ENCODE measurements around the gene GNAI2.
A peak's percentile ranks its signal among the peaks of the same experiment; 100 is the strongest.
"Not testable (repeated sequence)": the region's sequence is repeated elsewhere in the genome, so short reads cannot be mapped to it uniquely, and the experiment has no call there.

Gene GNAI2

GRCh38 chr3:50254577-50255250 lies 18.7 kb downstream of the GNAI2 start:
- H3K4me1 ChIP-seq (ENCODE audit: insufficient read depth, low read length), result peaks cover 6% of the 10 kb centered on the region
- H3K4me3 ChIP-seq (ENCODE audit: low read length), result no peak overlapping the region
- H3K27me3 ChIP-seq (ENCODE audit: insufficient read depth, low read length), result no peaks in the 10 kb centered on the region
- H3K36me3 ChIP-seq (ENCODE audit: insufficient read depth, low read depth, low read length), result peaks cover 57% of the 10 kb centered on the region
- H3K9ac ChIP-seq (ENCODE audit: low read depth, low read length), result no peak overlapping the region
- H3K27ac ChIP-seq (ENCODE audit: low read length), result no peak overlapping the region
- no peaks in the 10 kb centered on the region for H3K9me3 ChIP-seq (ENCODE audit: insufficient read depth, low read depth, low read length)

GRCh38 chr3:50255251-50255615 lies 19.2 kb downstream of the GNAI2 start:
- Histone ChIP-seq H3K4me1 (ENCODE audit: insufficient read depth, low read length) (peaks cover 6% of the 10 kb centered on the region), H3K27ac (ENCODE audit: low read length) (no peak overlapping the region), H3K36me3 (ENCODE audit: insufficient read depth, low read depth, low read length) (peaks cover 57% of the 10 kb centered on the region), H3K9me3 (ENCODE audit: insufficient read depth, low read depth, low read length) (no peaks in the 10 kb centered on the region), H3K9ac (ENCODE audit: low read depth, low read length) (no peak overlapping the region), H3K27me3 (ENCODE audit: insufficient read depth, low read length) (no peaks in the 10 kb centered on the region), H3K4me3 (ENCODE audit: low read length) (no peak overlapping the region)

GRCh38 chr3:50256978-50257890 lies 21.2 kb downstream of the GNAI2 start:
- H3K4me1 ChIP-seq (ENCODE audit: insufficient read depth, low read length), result peaks cover 19% of the 10 kb centered on the region
- H3K4me3 ChIP-seq (ENCODE audit: low read length), result no peak overlapping the region
- no peaks in the 10 kb centered on the region for H3K9me3 ChIP-seq (ENCODE audit: insufficient read depth, low read depth, low read length)
- no peaks in the 10 kb centered on the region for H3K27me3 ChIP-seq (ENCODE audit: insufficient read depth, low read length)
- no peak overlapping the region for H3K9ac ChIP-seq (ENCODE audit: low read depth, low read length)
- no peak overlapping the region for H3K27ac ChIP-seq (ENCODE audit: low read length)
- peaks cover 52% of the 10 kb centered on the region for H3K36me3 ChIP-seq (ENCODE audit: insufficient read depth, low read depth, low read length)

GRCh38 chr3:50258029-50258680 lies 22.2 kb downstream of the GNAI2 start:
- H3K27ac ChIP-seq (ENCODE audit: low read length), result no peak overlapping the region
- peaks cover 19% of the 10 kb centered on the region for H3K4me1 ChIP-seq (ENCODE audit: insufficient read depth, low read length)
- H3K27me3 ChIP-seq (ENCODE audit: insufficient read depth, low read length), result no peaks in the 10 kb centered on the region
- peaks cover 43% of the 10 kb centered on the region for H3K36me3 ChIP-seq (ENCODE audit: insufficient read depth, low read depth, low read length)
- H3K9me3 ChIP-seq (ENCODE audit: insufficient read depth, low read depth, low read length), result no peaks in the 10 kb centered on the region
- peak overlapping the region; percentile 21; the same call in 1 of the 2 replicates for H3K9ac ChIP-seq (ENCODE audit: low read depth, low read length)
- no peak overlapping the region for H3K4me3 ChIP-seq (ENCODE audit: low read length)

GRCh38 chr3:50258979-50259378 lies 23.0 kb downstream of the GNAI2 start:
- no peaks in the 10 kb centered on the region for H3K9me3 ChIP-seq (ENCODE audit: insufficient read depth, low read depth, low read length)
- H3K27me3 ChIP-seq (ENCODE audit: insufficient read depth, low read length), result no peaks in the 10 kb centered on the region
- no peak overlapping the region for H3K27ac ChIP-seq (ENCODE audit: low read length)
- peaks cover 19% of the 10 kb centered on the region for H3K4me1 ChIP-seq (ENCODE audit: insufficient read depth, low read length)
- peaks cover 37% of the 10 kb centered on the region for H3K36me3 ChIP-seq (ENCODE audit: insufficient read depth, low read depth, low read length)
- no peak overlapping the region for H3K4me3 ChIP-seq (ENCODE audit: low read length)
- H3K9ac ChIP-seq (ENCODE audit: low read depth, low read length), result no peak overlapping the region

GRCh38 chr3:50259432-50260026 lies 23.5 kb downstream of the GNAI2 start:
- H3K4me1 ChIP-seq (ENCODE audit: insufficient read depth, low read length), result peaks cover 21% of the 10 kb centered on the region
- no peaks in the 10 kb centered on the region for H3K9me3 ChIP-seq (ENCODE audit: insufficient read depth, low read depth, low read length)
- H3K27me3 ChIP-seq (ENCODE audit: insufficient read depth, low read length), result no peaks in the 10 kb centered on the region
- H3K9ac ChIP-seq (ENCODE audit: low read depth, low read length), result peak overlapping the region; percentile 46; the same call in 1 of the 2 replicates
- no peak overlapping the region for H3K4me3 ChIP-seq (ENCODE audit: low read length)
- no peak overlapping the region for H3K27ac ChIP-seq (ENCODE audit: low read length)
- H3K36me3 ChIP-seq (ENCODE audit: insufficient read depth, low read depth, low read length), result peaks cover 32% of the 10 kb centered on the region

- Histone ChIP-seq H3K9me3 (ENCODE audit: insufficient read depth, low read depth, low read length) (no peaks in the 10 kb centered on the region), H3K4me3 (ENCODE audit: low read length) (peak overlapping the region; percentile 56; the same call in 1 of the 2 replicates), H3K27me3 (ENCODE audit: insufficient read depth, low read length) (no peaks in the 10 kb centered on the region), H3K27ac (ENCODE audit: low read length) (peak overlapping the region; percentile 40), H3K36me3 (ENCODE audit: insufficient read depth, low read depth, low read length) (peaks cover 30% of the 10 kb centered on the region), H3K4me1 (ENCODE audit: insufficient read depth, low read length) (peaks cover 22% of the 10 kb centered on the region), H3K9ac (ENCODE audit: low read depth, low read length) (peak overlapping the region; percentile 83)
Measured at GRCh38 chr3:50260027-50260941, 24.3 kb downstream of the GNAI2 start.

GRCh38 chr3:50260942-50261441 lies 25.0 kb downstream of the GNAI2 start:
- peaks cover 24% of the 10 kb centered on the region for H3K4me1 ChIP-seq (ENCODE audit: insufficient read depth, low read length)
- peaks cover 27% of the 10 kb centered on the region for H3K36me3 ChIP-seq (ENCODE audit: insufficient read depth, low read depth, low read length)
- peak overlapping the region; percentile 83; the same call in 1 of the 2 replicates for H3K9ac ChIP-seq (ENCODE audit: low read depth, low read length)
- no peaks in the 10 kb centered on the region for H3K9me3 ChIP-seq (ENCODE audit: insufficient read depth, low read depth, low read length)
- peak overlapping the region; percentile 56; the same call in 1 of the 2 replicates for H3K4me3 ChIP-seq (ENCODE audit: low read length)
- H3K27ac ChIP-seq (ENCODE audit: low read length), result peak overlapping the region; percentile 40
- H3K27me3 ChIP-seq (ENCODE audit: insufficient read depth, low read length), result no peaks in the 10 kb centered on the region

- Histone ChIP-seq H3K36me3 (ENCODE audit: insufficient read depth, low read depth, low read length) (peaks cover 22% of the 10 kb centered on the region), H3K9ac (ENCODE audit: low read depth, low read length) (peak overlapping the region; percentile 83; the same call in 1 of the 2 replicates), H3K4me3 (ENCODE audit: low read length) (no peak overlapping the region; the same call in 1 of the 2 replicates), H3K4me1 (ENCODE audit: insufficient read depth, low read length) (peaks cover 24% of the 10 kb centered on the region), H3K27ac (ENCODE audit: low read length) (no peak overlapping the region), H3K27me3 (ENCODE audit: insufficient read depth, low read length) (no peaks in the 10 kb centered on the region), H3K9me3 (ENCODE audit: insufficient read depth, low read depth, low read length) (no peaks in the 10 kb centered on the region)
Measured at GRCh38 chr3:50261505-50261904, 25.5 kb downstream of the GNAI2 start.

GRCh38 chr3:50262200-50262599 lies 26.2 kb downstream of the GNAI2 start:
- Histone ChIP-seq H3K4me1 (ENCODE audit: insufficient read depth, low read length) (peaks cover 27% of the 10 kb centered on the region), H3K36me3 (ENCODE audit: insufficient read depth, low read depth, low read length) (peaks cover 15% of the 10 kb centered on the region)
- not testable (repeated sequence) for H3K9me3 ChIP-seq (ENCODE audit: insufficient read depth, low read depth, low read length); H3K27me3 ChIP-seq (ENCODE audit: insufficient read depth, low read length); H3K4me3 ChIP-seq (ENCODE audit: low read length); H3K27ac ChIP-seq (ENCODE audit: low read length); H3K9ac ChIP-seq (ENCODE audit: low read depth, low read length)

Data from iPS-20b (cell line).